ENCODE results near the gene SEC61A1. TPM values are rescaled to one million over a fixed set of nuclear protein-coding genes. Genes with fewer than 3 reads are reported as not detected.

SEC61A1 gene
- total RNA-seq, 1 experiment from 2014 or later, result 178 TPM

DNA sequence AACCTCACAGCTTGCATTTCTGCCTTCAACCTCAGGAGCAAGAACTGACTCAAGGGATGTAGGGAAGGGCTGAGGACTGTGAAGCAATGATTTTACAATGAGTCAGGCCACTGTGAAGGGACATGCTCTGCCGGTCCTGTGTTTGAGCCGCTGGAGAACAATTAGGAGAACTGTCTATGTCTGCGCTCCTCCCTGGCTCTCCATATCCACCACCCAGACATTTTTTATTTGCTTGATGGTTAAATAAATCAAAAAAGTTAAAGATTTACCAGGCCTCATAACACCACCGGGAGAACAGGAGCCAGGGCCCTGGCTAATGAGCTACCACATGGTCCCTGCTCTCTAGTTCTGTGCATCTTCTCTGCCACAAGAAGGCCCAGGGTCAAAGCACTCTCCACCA lies 29.6 kb downstream of the SEC61A1 start:
- Histone ChIP-seq H3K9me3 (no peaks in the 10 kb centered on the region), H3K4me1 (peaks cover 5% of the 10 kb centered on the region; the same call in 1 of the 2 replicates), H3K4me3 (ENCODE audit: low read depth, low read length) (no peak overlapping the region), H3K36me3 (ENCODE audit: control insufficient read depth, insufficient read depth, low read length) (no peaks in the 10 kb centered on the region), H3K27me3 (replicated peaks; ENCODE audit: control insufficient read depth, insufficient read depth, low read length) (no peaks in the 10 kb centered on the region)
- Mint-ChIP-seq H3K27ac (ENCODE audit: unreplicated experiment) (no peak overlapping the region), H3K4me1 (ENCODE audit: low read depth, unreplicated experiment) (peaks cover 6% of the 10 kb centered on the region), H3K36me3 (ENCODE audit: insufficient read depth, unreplicated experiment) (peaks cover 14% of the 10 kb centered on the region), H3K27me3 (ENCODE audit: insufficient read depth, unreplicated experiment) (no peaks in the 10 kb centered on the region), H3K9me3 (ENCODE audit: unreplicated experiment) (no peaks in the 10 kb centered on the region), H3K4me3 (ENCODE audit: unreplicated experiment) (no peak overlapping the region)
- no peak for DNase-seq
- BruUV-seq (replicated peaks), result no TSS peak
- intact Hi-C loops (cut with micrococcal nuclease; ENCODE audit: unreplicated experiment), result no loop called here
- ChIA-PET POLR2A (no interaction called here), CTCF (no interaction called here)
- TF ChIP-seq CTCF (IDR thresholded peaks at IDR 0.05; ENCODE audit: insufficient read depth in 1 of 2, low read depth in 1 of 2, low read length in 1 of 2, severe bottlenecking in 1 of 2, unreplicated experiment in 1 of 2), result no peak

DNA sequence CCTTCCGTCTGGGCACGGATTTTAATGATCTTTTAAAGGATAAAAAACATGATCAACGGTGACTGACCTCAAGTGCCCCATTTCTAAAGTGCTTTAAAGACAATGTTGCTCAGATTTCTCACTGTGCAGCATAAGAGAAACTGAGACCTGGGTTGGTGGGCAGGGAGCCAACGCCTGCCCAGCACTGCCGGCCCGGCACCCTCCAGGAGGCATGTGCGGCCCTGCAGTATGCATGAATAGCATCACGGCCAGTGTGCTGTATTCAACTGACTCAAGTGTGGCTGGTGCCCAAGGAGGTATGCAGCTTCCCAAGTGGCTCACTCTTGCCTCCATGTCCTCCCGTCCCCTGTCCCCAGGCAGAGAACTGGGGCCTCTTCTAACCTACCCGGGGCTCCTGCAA lies 30.3 kb downstream of the SEC61A1 start:
- POLR2A ChIA-PET, result no interaction called here
- H3K27ac Mint-ChIP-seq (ENCODE audit: unreplicated experiment), result no peak overlapping the region
- no peak for TF ChIP-seq CTCF (IDR thresholded peaks at IDR 0.05; ENCODE audit: insufficient read depth in 1 of 2, low read depth in 1 of 2, low read length in 1 of 2, severe bottlenecking in 1 of 2, unreplicated experiment in 1 of 2)

GRCh38 chr3:128083396-128083795 lies 31.2 kb downstream of the SEC61A1 start:
- no peaks in the 10 kb centered on the region for H3K27me3 Mint-ChIP-seq (ENCODE audit: insufficient read depth, unreplicated experiment)
- TF ChIP-seq CTCF (IDR thresholded peaks at IDR 0.05; ENCODE audit: insufficient read depth in 1 of 2, low read depth in 1 of 2, low read length in 1 of 2, severe bottlenecking in 1 of 2, unreplicated experiment in 1 of 2), result no peak
- peaks cover 21% of the 10 kb centered on the region for H3K36me3 Mint-ChIP-seq (ENCODE audit: insufficient read depth, unreplicated experiment)
- H3K4me1 Mint-ChIP-seq (ENCODE audit: low read depth, unreplicated experiment), result peaks cover 6% of the 10 kb centered on the region
- no peaks in the 10 kb centered on the region for H3K27me3 ChIP-seq (replicated peaks; ENCODE audit: control insufficient read depth, insufficient read depth, low read length)
- no peaks in the 10 kb centered on the region for H3K36me3 ChIP-seq (ENCODE audit: control insufficient read depth, insufficient read depth, low read length)
- no peaks in the 10 kb centered on the region for H3K9me3 ChIP-seq
- no peak overlapping the region for H3K27ac Mint-ChIP-seq (ENCODE audit: unreplicated experiment)
- no peaks in the 10 kb centered on the region for H3K9me3 Mint-ChIP-seq (ENCODE audit: unreplicated experiment)
- H3K4me3 ChIP-seq (ENCODE audit: low read depth, low read length), result no peak overlapping the region
- CTCF ChIA-PET, result no interaction called here
- POLR2A ChIA-PET, result no interaction called here
- no peak overlapping the region for H3K4me3 Mint-ChIP-seq (ENCODE audit: unreplicated experiment)
- no peak for DNase-seq
- intact Hi-C loops (cut with micrococcal nuclease; ENCODE audit: unreplicated experiment), result no loop called here
- H3K4me1 ChIP-seq, result peaks cover 5% of the 10 kb centered on the region; the same call in 1 of the 2 replicates
- BruUV-seq (replicated peaks), result no TSS peak

More for the DNA sequence above, 30.3 kb downstream of the SEC61A1 start:
- CTCF ChIA-PET, result no interaction called here
- H3K9me3 Mint-ChIP-seq (ENCODE audit: unreplicated experiment), result no peaks in the 10 kb centered on the region
- H3K4me3 ChIP-seq (ENCODE audit: low read depth, low read length), result no peak overlapping the region
- no peaks in the 10 kb centered on the region for H3K36me3 ChIP-seq (ENCODE audit: control insufficient read depth, insufficient read depth, low read length)
- peaks cover 19% of the 10 kb centered on the region for H3K36me3 Mint-ChIP-seq (ENCODE audit: insufficient read depth, unreplicated experiment)
- H3K4me1 ChIP-seq, result peaks cover 5% of the 10 kb centered on the region; the same call in 1 of the 2 replicates
- no peak overlapping the region for H3K4me3 Mint-ChIP-seq (ENCODE audit: unreplicated experiment)
- intact Hi-C loops (cut with micrococcal nuclease; ENCODE audit: unreplicated experiment), result no loop called here
- no peaks in the 10 kb centered on the region for H3K27me3 Mint-ChIP-seq (ENCODE audit: insufficient read depth, unreplicated experiment)
- no peaks in the 10 kb centered on the region for H3K9me3 ChIP-seq
- BruUV-seq (replicated peaks), result no TSS peak
- no peaks in the 10 kb centered on the region for H3K27me3 ChIP-seq (replicated peaks; ENCODE audit: control insufficient read depth, insufficient read depth, low read length)
- no peak for DNase-seq
- peaks cover 6% of the 10 kb centered on the region for H3K4me1 Mint-ChIP-seq (ENCODE audit: low read depth, unreplicated experiment)
